HG02943 (cell line): Measurements from ENCODE around the gene ICAM1.
"Not testable (repeated sequence)": the region's sequence is repeated elsewhere in the genome, so short reads cannot be mapped to it uniquely, and the experiment has no call there.

ENCODE experiments used
- ATAC-seq: cut with Tn5 transposase; IDR thresholded peaks from one replicate; pipeline ENCODE4 v1.9.1; 2021; ENCODE audit warnings: mild to moderate bottlenecking, low read depth, moderate library complexity; ENCODE audit not compliant: unreplicated experiment

The ICAM1 gene

DNA sequence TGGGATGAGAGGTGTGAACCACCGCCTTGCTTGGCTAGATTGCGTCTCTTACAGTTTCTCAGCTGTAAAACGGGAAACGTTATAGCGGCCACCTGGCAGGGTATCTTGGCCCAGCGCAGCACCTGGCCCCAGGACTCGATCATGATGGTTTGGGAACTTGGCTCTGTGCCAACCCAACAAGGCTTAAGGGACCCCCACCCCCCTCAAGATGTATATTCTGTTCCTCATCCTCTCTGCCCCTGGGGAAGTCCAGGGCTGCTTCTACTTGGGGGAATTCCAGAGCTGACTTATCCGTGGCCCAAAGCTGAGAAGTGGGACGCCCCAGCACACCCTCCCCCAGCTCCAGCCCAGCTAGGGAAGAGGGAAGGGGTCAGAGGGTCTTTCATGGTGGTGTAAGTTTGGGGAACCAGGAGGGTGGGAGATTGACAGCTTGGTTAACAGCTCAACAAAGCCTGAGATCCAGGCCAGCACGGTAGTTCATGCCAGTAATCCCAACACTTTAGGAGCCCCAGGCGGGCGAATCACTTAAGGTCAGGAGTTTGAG is 695 bp downstream of the ICAM1 start:
- ATAC-seq: no peak

DNA sequence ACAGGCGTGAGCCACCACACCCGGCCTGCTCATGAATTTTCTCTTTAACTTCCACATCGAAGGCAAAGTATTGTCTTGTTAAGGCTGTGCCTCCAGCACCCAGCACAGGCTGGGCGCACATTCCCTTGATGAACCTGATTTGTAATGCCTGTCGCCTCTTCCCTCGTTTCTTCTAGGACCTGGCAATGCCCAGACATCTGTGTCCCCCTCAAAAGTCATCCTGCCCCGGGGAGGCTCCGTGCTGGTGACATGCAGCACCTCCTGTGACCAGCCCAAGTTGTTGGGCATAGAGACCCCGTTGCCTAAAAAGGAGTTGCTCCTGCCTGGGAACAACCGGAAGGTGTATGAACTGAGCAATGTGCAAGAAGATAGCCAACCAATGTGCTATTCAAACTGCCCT is 3.7 kb downstream of the ICAM1 start:
- ATAC-seq: no peak

DNA sequence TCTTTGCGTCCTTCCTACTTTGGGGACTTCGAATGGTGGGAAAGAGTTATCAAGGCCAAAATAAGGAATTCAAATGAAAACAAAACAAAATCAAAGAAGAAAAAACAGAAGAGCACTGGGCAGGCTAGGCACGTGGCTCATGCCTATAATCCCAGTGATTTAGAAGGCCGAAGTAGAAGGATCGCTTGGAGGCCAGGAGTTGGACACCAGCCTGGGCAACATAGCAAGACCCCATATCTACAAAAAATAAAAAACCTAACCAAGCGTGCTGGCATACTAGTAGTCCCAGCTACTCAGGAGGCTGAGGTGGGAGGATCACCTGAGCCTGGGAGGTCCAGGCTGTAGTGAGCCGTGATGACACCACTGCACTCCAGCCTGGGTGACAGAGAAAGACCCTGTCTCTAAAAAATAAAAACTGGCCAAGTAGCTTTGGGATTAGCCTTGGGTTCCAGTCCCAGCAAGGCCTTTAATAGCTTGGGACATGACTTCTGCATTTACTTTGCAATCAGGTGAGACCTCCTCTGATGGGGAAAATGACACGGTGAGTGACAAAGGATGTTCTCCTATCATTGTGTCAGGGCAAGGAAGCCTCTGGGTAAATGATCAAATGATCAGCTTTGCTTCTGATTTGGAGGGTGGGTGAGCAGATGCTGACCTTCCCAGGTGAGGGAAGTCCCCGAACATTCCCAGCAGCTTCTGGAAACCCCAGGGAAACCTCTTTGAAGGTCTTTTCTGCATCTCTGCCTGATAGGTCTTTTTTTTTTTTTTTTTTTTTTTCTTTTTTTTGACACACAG is 7.1 kb downstream of the ICAM1 start:
- ATAC-seq: no peak

DNA sequence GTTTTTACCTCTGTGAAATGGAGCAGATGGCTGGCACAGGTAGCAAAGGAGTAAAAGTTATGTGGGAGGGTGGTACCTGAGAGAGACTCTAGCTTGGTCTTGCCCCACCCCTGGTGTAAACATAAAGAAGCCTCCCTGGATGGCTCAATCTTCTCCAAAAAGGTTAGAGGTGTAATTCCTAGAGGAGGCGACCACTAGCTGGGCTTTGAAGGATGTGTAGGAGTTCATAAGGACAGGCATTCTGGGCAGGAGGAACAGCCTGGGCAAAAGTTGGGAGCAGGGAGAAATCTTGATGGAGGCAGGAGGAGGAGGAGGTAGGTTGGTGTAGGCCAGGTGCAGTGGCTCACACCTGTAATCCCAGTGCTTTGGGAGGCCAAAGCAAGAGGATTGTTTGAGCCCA is 8.0 kb downstream of the ICAM1 start:
- no peak for ATAC-seq

DNA sequence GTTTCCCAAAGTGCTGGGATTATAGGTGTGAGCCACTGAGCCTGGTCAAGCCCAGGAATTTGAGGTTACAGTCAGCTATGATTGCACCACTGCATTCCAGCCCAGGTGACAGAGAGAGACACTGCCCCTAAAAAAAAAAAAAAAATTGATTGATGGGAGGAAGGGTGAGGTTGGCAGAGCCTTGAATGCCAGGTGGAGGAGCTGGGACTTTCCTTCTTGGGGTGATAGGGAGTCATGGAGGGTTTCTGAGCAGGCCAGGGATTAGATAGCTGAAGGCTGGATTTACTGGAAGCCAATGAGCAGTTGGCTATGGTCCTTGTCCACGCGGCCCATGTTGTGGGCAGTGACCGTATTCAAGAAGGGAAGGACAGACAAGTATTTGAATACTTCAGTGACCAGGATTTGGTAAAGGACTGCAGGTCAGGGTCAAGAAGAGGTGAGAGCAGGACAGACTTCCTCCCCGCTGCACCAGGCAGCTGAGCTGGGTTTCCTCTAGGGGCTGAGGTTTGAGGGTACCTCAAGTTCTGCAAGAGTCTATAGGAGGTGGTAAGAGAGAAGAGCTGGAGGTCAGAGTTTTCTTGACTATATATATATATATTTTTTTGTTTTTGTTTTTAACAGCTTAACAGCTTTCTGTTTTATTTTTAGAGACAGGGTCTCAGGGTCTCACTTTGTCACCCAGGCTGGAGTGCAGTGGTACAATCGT is 9.0 kb downstream of the ICAM1 start:
- no peak for ATAC-seq

DNA sequence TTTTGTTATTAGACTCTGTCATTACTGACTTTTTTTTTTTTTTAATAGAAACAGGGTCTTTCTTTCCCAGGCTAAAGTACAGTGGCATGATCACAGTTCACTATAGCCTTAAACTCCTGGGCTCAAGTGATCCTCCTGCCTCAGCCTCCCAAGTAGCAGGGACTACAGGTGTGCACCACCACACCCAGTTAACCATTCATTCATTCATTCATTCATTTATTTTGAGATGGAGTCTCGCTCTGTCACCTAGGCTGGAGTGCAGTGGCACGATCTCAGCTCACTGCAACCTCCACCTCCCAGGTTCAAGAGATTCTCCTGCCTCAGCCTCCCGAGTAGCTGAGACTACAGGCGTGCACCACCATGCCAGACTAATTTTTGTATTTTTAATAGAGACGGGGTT is 11.1 kb downstream of the ICAM1 start:
- ATAC-seq: not testable (repeated sequence)

DNA sequence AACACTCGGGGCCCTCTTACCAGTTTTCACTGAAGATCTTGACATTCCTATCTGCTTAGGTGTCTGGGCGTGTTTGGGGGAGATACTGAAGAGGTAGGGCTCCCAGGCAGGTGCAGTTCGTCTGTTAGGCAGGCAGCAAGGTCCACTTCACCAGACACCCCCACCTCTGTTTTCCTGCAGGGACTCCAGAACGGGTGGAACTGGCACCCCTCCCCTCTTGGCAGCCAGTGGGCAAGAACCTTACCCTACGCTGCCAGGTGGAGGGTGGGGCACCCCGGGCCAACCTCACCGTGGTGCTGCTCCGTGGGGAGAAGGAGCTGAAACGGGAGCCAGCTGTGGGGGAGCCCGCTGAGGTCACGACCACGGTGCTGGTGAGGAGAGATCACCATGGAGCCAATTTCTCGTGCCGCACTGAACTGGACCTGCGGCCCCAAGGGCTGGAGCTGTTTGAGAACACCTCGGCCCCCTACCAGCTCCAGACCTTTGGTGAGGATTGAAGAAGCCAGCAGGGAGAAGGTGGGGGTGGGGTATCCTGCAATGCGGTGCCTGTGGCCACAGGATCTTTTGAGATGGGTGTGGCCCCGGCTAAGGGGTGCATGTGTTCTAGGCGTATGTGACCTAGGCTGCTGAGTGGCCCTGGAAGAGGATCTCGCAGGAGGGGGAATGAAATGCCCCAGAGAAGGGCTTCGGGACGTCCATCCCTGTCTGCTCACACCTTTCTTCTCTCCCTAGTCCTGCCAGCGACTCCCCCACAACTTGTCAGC is 12.6 kb downstream of the ICAM1 start:
- no peak for ATAC-seq

DNA sequence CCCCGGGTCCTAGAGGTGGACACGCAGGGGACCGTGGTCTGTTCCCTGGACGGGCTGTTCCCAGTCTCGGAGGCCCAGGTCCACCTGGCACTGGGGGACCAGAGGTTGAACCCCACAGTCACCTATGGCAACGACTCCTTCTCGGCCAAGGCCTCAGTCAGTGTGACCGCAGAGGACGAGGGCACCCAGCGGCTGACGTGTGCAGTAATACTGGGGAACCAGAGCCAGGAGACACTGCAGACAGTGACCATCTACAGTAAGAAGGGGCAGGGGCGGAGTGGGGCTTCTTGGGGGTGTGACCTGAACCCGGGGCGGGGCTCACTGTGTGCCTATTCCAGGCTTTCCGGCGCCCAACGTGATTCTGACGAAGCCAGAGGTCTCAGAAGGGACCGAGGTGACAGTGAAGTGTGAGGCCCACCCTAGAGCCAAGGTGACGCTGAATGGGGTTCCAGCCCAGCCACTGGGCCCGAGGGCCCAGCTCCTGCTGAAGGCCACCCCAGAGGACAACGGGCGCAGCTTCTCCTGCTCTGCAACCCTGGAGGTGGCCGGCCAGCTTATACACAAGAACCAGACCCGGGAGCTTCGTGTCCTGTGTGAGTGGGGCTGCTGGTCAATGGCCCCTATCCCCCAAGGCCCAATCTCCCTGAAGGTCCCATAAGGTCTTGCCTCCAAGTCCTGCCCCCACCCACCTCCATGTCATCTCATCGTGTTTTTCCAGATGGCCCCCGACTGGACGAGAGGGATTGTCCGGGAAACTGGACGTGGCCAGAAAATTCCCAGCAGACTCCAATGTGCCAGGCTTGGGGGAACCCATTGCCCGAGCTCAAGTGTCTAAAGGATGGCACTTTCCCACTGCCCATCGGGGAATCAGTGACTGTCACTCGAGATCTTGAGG is 13.4 kb downstream of the ICAM1 start:
- ATAC-seq: no peak

DNA sequence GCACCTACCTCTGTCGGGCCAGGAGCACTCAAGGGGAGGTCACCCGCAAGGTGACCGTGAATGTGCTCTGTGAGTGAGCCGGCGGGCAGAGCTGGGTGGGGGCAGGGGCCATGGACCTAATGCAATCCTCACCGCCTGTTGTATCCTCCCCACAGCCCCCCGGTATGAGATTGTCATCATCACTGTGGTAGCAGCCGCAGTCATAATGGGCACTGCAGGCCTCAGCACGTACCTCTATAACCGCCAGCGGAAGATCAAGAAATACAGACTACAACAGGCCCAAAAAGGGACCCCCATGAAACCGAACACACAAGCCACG is 14.0 kb downstream of the ICAM1 start:
- no peak for ATAC-seq

DNA sequence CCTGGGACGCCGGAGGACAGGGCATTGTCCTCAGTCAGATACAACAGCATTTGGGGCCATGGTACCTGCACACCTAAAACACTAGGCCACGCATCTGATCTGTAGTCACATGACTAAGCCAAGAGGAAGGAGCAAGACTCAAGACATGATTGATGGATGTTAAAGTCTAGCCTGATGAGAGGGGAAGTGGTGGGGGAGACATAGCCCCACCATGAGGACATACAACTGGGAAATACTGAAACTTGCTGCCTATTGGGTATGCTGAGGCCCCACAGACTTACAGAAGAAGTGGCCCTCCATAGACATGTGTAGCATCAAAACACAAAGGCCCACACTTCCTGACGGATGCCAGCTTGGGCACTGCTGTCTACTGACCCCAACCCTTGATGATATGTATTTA is 14.5 kb downstream of the ICAM1 start:
- no peak for ATAC-seq

DNA sequence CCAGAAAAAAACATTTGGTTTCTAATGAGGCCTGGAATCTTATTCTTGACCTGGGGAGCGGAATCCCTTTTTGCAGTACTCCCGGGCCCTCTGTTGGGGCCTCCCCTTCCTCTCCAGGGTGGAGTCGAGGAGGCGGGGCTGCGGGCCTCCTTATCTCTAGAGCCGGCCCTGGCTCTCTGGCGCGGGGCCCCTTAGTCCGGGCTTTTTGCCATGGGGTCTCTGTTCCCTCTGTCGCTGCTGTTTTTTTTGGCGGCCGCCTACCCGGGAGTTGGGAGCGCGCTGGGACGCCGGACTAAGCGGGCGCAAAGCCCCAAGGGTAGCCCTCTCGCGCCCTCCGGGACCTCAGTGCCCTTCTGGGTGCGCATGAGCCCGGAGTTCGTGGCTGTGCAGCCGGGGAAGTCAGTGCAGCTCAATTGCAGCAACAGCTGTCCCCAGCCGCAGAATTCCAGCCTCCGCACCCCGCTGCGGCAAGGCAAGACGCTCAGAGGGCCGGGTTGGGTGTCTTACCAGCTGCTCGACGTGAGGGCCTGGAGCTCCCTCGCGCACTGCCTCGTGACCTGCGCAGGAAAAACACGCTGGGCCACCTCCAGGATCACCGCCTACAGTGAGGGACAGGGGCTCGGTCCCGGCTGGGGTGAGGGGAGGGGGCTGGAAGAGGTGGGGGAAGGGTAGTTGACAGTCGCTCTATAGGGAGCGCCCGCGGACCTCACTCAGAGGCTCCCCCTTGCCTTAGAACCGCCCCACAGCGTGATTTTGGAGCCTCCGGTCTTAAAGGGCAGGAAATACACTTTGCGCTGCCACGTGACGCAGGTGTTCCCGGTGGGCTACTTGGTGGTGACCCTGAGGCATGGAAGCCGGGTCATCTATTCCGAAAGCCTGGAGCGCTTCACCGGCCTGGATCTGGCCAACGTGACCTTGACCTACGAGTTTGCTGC is 16.1 kb downstream of the ICAM1 start, which contains the start of gene ICAM4:
ICAM4 (plus strand) TSS at position 153 of the 935 bp plus-strand sequence; CDS start at position 211, 58 bp downstream.
- ATAC-seq: no peak

DNA sequence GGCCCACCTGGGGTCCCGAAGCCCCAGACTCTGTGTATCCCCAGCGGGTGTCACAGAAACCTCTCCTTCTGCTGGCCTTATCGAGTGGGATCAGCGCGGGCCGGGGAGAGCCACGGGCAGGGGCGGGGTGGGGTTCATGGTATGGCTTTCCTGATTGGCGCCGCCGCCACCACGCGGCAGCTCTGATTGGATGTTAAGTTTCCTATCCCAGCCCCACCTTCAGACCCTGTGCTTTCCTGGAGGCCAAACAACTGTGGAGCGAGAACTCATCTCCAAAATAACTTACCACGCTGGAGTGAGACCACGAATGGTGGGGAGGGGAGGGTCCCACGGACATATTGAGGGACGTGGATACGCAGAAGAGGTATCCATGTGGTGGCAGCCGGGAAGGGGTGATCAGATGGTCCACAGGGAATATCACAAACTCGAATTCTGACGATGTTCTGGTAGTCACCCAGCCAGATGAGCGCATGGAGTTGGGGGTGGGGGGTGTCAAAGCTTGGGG is 17.8 kb downstream of the ICAM1 start:
- ATAC-seq: no peak

DNA sequence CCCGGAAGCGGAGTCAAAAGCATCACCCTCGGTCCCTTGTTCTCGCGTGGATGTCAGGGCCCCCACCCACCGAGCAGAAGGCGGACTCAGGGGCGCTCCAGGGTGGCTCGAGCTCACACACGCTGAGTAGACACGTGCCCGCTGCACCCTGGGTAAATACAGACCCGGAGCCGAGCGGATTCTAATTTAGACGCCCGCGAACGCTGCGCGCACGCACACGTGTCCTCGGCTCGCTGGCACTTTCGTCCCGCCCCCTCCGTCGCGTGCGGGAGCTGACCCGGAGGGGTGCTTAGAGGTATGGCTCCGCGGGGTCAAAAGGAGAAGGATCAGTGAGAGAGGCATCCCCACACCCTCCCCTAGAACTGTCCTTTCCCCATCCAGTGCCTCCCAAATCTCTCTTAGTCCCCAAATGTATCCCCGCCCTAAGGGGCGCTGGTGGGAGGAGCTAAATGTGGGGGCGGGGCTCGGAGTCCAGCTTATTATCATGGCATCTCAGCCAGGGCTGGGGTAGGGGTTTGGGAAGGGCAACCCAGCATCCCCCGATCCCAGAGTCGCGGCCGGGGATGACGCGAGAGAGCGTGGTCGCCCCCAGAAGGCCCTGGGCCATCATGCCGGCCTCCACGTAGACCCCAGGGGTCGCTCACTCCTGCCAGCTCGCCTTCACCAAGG is 18.4 kb downstream of the ICAM1 start:
- ATAC-seq: no peak

DNA sequence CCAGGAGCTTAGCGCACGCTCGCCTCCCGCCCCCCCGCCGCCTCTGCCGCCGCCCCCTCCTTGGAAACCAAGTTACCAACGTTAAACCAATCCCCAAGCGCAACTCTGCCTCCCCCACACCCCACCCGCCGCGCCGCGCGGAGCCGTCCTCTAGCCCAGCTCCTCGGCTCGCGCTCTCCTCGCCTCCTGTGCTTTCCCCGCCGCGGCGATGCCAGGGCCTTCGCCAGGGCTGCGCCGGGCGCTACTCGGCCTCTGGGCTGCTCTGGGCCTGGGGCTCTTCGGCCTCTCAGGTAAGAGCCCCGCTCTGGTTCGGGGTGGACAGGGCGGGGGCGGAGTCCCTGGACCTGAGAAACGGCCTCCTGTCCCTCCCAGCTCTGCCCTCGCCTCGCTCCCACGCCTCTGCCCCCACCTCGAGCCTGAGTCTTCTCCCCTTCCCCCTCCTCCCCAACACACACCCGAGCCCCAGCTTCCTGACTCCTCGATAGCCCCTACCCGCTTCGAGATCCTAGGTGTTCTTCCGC is 19.0 kb downstream of the ICAM1 start, which contains the start of gene ICAM5:
ICAM5 (plus strand) TSS at position 117 of the 521 bp plus-strand sequence; CDS start at position 209, 92 bp downstream.
- no peak for ATAC-seq

DNA sequence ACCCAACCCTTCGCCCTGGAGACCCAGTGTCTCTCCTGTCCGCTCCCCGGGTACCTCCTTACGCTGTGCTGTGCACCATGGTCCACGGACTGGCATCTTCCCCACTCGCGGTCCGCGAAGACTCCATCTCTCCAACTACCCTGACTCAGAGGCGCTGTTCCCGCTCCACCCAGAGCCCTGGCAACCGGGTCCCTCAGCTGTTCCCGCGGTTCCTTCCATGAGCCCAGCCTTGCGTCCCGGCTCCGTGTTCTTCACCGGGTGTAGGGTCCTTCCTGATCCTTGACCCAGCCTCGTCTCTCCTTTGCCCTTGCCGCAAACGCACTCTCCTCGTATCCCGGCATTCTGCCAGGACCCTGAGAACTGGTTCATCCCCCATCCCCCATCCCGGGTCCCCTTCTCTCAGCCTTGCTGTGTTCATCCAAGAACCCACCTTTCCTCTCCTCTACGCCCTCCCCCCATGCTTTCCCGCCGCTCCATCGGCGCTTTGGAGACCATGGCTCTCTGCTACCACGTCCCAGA is 19.5 kb downstream of the ICAM1 start:
- ATAC-seq: no peak

DNA sequence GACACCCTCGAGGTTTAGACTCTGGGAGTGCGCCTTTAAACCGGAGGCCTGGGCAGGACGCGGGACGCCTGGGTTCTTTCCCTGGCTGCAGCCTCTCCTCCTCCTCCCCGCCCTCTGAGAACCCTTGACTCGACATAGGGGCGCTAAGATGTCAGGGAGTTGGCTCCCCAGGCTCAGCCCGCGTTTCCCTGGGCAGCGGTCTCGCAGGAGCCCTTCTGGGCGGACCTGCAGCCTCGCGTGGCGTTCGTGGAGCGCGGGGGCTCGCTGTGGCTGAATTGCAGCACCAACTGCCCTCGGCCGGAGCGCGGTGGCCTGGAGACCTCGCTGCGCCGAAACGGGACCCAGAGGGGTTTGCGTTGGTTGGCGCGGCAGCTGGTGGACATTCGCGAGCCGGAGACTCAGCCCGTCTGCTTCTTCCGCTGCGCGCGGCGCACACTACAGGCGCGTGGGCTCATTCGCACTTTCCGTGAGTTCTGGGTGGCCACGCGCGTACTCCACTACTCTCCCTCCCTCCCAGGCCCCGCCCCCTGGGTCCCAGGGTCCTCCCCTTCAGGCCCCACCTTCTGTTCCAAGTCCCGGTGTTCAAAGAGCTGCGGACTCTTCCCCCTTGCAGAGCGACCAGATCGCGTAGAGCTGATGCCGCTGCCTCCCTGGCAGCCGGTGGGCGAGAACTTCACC is 20.1 kb downstream of the ICAM1 start:
- no peak for ATAC-seq

DNA sequence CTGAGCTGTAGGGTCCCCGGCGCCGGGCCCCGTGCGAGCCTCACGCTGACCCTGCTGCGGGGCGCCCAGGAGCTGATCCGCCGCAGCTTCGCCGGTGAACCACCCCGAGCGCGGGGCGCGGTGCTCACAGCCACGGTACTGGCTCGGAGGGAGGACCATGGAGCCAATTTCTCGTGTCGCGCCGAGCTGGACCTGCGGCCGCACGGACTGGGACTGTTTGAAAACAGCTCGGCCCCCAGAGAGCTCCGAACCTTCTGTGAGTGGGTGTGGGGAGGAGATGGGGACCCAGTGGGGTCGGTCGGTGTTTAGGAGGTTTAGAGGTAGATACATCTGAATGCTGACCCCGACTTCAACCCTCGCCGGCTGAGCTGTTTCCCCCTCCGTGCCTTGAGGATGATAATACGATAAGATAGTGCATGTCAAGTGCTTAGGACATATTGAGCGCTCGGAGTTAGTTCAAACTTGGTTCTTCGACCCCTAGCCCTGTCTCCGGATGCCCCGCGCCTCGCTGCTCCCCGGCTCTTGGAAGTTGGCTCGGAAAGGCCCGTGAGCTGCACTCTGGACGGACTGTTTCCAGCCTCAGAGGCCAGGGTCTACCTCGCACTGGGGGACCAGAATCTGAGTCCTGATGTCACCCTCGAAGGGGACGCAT is 20.8 kb downstream of the ICAM1 start:
- no peak for ATAC-seq
